GM18507 (cell line): ENCODE data around the gene ZNF784.

Experiments
- DNase-seq: peaks from one replicate; pipeline ENCODE4 v3.0.0; 2011; ENCODE audit warnings: low read depth; ENCODE audit not compliant: insufficient read length; ENCODE audit errors: extremely low spot score
- FAIRE-seq: peaks from 2 replicates; lab custom pipeline; 2011; peaks lifted over from hg19 to GRCh38; lab: Jason Lieb, UNC

The ZNF784 gene

DNA sequence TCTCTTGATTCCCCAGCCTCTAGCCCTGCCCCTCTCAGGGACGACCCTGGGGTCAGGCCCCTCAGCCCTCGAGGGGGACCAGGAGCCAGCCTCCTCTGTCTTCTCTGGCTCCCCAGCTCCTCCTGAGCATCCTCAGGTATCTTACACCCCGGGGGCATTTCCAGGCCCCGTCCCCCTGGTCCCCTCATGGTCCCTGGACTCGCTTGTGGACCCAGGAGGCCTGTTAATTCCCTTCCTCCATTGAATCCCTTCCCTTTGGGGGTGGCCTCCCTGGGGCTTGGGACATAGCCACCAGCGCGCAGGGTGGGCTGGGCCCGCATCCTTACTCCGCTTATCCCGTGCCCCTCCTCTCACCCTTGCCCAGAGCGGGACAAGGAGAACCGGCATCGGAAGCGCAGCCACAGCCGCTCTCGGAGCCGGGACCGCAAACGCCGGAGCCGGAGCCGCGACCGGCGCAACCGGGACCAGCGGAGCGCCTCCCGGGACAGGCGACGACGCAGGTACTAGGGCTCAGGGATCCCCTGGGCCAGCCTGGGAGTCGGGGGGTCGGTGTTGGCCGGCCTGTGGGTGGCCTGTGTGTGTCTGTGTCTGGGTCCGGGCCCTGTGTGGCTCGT lies 34.6 kb upstream of the ZNF784 start:
- no peak for DNase-seq
- FAIRE-seq = no peak

DNA sequence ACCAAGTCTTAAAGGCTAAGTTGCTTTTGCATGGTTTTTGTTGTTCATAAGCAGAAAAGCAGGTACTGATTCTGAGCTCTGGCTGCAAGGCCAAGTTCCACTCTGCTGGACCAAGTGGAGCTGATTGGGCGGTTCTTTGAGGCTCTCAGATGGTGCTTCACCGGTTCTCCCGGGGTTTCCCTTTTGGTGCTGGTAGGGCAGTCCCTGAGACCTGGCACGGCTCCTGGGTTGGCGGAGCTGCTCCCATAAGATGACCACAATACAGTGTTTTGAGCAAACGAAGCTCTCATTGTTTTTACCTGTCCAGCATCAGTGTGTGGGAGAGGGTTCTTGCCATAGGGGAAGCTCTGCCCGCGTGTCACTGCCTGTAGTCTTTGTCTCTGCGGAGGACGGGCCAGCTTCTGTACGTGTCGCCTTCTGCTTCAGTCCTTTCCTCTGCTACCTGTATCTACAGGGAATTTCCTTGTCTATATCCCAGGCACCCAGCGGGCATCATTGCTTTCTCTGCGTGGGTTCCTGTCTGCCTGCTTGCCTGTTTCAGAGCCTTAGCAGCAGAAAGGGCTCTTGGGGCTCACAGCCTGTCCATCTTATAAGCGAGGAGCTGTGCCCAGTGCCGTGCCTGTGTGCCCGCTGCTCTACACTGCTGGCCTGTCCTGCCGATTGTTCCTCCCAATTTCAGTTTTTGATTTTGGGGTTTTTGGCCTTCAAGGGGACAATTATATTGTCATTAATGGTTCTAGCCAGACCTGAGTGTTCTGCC lies 32.8 kb upstream of the ZNF784 start:
- peak; percentile 69 for FAIRE-seq
- DNase-seq = no peak

DNA sequence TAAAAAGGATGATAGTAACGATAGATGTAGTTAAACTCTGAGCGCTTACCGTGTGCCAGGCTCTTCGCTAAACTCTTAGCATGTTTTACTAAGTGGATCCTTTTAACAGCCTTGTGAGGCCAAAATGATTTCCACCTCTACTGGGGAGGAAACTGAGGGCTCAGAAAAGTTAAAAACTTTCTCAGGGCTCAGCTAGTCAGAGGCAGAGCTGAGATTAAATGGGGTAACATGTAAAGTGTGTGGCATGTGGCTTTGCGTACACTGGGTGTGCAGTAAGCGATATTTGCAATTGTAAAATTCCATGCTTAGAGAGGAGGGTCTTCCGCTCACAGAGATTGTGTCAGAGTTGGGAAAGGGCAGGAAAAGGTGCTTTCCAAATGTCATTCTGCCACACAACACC lies 32.2 kb upstream of the ZNF784 start:
- DNase-seq (no peak), FAIRE-seq (no peak)

DNA sequence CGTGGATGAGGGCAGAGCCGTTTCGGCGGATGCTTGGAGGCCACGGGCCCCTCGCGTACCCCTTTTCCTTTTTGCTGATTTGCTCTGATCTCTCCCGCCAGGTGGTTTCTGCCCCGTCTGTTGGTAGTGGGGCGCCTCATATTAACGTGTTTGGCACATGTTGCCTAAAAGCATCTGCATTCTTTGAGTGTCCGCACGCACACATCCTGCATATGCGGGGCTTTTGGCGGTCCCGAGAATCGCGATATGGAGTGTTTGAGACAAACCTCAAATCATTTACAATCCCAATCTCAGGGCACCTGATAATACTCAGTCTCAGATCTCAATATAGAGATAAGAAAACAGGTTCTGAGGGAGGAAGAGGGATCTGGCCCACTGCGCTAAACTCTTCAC lies 31.3 kb upstream of the ZNF784 start:
- DNase-seq = no peak
- peak; percentile 31 for FAIRE-seq

DNA sequence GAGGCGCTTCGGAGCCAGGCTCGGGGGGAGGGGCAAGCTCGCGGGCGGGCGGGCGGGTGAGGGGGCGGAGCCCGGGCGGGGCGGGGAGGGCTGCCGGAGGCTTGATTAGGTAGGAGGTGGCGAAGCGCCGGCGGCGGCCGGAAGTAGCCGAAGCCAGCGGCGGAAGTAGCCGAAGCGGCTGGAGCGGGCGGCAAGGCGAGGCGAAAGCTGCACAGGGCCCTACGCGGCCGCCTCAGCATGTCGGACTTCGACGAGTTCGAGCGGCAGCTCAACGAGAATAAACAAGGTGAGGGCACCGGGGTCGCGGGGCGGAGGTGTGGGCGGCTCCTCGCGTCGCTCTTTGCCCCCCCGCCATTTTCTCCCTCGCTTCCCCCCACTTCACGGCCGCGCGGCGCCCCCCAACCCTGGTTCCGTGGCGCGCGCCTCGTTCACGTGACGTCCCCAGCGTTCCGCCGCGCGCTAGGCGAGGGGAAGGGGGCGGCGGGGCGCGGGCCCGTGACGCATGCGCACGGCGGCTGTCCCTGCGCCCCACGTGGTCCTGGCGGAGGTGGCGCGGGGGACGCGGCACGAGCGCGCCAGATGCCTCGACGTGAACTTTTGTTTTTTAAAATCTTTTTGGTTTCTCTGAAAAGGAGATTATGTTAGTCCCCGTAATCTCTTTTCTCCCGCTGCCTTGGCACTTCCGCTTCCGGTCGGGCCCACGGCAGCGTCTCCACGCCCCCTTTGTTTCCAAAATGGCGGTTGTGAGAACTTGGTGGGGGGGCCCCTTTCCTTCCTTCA lies 30.7 kb upstream of the ZNF784 start, which contains the start of gene U2AF2:
Gene U2AF2, plus strand, starts transcription at position 168 of the 780 bp plus-strand sequence. Its CDS starts 70 bp downstream, at position 238.
- FAIRE-seq (peak; percentile 69), DNase-seq (peak; percentile 79)

DNA sequence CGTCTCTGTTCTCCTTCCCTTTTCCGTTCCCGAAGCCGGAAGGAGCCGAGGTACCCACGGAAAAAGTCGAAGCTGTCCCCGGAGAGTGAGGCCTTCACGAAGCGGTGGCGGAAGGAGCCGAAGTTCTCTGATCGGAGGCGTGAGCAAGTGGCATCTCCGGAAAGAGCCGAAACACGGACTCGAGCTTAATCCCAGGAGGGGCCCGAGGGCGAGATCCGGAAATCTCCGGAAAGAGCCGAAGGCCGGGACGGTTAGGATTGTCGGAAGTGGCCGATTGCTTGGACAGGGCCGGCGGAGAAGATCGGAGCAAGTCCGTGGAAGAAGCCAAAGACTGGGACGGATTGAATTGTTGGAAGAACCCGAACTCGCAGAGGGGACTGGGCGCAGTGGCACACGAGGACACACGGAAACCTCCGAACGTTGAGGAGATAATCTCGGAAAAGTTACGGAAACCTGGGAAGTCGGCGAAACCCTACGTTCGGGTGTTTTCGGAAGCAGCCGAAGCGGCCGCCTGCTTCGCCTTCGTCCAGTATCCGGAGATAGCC lies 30.0 kb upstream of the ZNF784 start:
- DNase-seq (no peak), FAIRE-seq (peak; percentile 100)

DNA sequence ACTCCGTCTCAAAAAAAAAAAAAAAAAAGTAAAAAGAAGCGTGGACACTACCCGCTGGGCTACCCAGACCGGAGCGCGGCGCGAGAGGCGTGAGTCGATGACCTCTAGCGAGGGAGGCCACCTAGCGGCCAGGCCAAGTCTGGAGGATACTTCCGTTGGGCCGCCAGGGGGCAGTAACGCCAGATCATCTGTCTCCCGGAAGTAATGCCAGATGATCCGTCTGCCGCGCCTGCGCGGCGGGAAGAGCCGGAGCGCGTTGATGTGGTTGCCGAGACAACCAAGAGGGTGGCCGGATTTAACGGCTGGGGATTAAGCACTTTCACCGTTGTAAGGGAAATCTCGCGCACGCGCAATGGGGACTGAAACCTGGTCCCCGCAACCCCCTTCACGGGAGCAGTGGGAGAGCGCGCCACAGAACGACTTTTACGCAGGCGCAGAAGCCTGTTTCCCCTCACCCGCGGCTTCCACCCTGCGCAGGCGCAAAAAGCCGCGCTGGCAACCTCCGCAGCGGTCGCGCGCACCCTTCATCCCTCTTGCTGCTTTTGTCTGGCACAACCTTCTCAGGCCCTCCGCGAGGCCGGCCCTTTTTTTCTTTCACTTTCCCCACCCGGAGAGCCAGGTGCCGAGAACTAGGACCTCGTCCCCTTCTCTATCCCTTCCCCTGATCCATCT lies 29.4 kb upstream of the ZNF784 start:
- DNase-seq = peak; percentile 83
- FAIRE-seq = no peak

DNA sequence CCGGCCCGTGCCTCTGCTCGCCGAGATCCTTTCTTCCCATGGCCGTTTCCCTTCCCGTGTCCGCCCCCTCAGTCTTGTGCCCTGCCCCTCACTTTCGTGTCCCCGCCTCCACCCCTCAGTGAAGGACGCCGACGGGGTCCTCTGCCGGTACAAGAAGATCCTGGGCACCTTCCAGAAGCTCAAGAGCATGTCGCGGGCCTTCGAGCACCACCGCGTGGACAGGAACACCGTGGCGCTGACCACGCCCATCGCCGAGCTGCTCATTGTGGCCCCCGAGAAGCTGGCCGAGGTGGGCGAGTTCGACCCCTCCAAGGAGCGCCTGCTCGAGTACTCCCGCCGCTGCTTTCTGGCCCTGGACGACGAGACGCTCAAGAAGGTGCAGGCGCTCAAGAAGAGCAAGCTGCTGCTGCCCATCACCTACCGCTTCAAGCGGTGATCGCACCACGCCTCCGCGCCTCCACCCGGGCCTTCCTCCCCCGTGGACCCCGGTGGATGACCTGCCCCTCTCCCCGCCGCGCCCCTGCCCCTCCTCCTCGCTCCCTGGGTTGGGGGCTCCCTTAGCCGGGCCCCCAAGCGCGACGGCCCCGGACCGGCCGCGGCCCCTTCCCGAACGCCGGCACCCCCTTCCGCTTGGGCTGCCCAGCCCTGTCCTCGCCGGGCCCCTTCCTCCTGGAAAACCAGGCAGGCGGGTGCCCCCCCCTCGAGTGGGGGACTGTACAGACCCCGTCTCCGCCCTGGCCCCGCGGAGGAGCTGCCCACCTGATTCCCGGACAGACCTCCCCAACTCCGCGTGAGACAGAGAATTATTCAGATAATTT lies 28.2 kb upstream of the ZNF784 start:
- DNase-seq (no peak), FAIRE-seq (no peak)

DNA sequence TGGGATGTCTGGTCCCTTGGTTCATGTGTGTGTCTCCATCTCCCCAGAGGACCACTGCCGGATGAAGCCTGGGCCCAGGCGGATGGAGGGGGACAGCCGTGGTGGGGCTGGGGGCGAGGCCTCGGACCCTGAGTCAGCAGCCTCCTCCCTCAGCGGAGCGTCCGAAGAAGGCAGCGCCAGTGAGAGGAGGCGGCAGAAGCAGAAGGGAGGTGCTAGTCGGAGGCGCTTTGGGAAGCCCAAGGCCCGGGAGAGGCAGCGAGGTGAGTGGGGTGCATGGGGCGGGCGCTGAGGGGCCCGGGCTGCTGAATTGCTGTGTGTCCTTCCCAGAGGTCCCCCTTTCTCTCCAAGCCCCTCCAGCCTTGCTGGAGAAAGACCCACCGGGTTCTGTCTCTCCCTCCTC lies 26.9 kb upstream of the ZNF784 start:
- FAIRE-seq = no peak

DNA sequence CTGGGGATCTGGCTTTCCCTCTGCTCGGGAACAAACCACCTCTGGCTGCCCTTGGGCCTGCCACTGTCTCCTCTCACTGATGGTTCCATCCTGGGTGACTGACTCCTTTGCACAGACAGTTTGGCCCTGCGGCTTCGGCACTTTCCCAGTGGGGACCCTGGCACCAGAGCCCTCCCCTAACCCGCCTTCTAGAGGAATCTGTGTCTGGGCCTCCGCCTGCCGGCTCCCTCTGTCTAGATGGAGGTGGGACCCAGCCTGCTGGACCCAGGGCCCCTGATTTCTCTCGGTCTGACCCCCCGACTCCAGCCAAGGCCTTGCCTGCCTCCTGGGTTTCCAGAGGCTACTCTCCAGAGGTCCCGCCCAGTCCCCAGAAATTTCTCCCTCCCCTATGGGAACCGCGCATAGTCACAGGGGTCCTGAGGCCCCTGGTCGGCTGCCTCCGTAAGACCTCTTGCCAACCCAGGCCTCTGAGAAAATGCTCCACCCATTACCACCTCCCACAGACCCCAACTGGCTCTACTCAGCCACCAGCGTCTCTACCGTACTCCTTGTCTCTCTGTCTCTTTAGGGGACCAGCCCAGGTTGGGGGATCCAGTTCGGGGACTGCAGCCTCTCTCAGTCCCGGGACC lies 26.4 kb upstream of the ZNF784 start:
- DNase-seq (no peak), FAIRE-seq (no peak)

More for the DNA sequence above, 26.9 kb upstream of the ZNF784 start:
- DNase-seq = no peak

DNA sequence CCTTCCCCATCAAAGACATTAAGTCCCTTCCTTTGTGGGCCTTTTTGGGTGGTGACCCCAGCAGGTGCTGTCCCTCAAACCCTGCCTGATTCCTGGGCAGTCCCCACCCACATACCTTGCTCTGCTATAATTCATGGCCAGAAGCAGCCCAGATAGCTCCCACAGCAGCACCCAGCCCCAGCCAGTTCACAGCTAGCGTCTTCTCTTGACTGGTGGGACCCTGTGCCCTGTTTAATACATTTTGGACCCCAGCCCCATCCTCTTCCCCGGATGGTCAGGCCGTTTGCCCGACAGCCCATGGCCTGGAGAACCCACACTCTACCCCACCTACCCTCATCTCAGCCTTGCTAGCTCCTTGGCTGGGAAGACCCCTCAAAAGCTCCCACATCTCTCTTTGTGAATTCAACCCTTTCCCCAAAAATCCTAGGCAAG lies 25.8 kb upstream of the ZNF784 start:
- FAIRE-seq = no peak
- no peak for DNase-seq

DNA sequence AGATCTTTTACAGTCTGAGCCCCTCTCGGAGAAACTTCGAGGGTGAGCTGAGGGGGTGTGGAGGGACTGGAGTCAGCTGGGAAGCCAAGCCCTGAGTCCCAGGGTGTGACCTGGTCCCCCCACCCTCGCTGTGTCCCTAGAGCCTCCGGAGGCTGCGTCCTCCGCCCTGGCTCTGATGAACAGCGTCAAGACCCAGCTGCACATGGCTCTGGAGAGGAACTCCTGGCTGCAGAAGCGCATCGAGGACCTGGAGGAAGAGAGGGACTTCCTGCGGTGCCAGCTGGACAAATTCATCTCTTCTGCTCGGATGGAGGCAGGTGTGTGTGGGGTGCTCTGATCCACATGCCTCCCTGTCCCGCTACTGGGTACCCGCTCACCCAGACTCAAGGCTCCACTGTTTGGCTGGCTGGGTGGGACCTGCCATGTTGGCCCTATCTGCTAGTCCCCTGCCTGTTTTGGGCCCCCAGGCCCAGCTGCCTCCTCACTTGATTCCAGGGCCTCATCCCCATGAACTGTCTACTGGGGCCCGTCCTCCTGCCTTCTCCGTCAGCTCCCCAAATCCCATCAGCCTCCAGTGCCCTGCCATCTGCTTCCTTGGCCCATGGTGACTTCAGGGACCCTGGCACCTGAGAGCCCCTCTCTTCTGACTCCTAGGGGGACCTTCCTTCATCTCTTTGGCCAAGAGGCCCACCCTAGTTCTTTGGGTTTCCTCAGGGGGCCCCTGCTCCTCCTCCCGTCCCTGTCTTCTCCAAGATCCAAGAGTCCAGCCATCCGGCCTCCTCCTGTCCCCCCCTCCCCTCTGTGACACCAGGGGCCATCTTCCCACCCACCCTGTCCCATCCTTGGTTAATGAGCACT lies 25.1 kb upstream of the ZNF784 start:
- FAIRE-seq = no peak
- DNase-seq = no peak

DNA sequence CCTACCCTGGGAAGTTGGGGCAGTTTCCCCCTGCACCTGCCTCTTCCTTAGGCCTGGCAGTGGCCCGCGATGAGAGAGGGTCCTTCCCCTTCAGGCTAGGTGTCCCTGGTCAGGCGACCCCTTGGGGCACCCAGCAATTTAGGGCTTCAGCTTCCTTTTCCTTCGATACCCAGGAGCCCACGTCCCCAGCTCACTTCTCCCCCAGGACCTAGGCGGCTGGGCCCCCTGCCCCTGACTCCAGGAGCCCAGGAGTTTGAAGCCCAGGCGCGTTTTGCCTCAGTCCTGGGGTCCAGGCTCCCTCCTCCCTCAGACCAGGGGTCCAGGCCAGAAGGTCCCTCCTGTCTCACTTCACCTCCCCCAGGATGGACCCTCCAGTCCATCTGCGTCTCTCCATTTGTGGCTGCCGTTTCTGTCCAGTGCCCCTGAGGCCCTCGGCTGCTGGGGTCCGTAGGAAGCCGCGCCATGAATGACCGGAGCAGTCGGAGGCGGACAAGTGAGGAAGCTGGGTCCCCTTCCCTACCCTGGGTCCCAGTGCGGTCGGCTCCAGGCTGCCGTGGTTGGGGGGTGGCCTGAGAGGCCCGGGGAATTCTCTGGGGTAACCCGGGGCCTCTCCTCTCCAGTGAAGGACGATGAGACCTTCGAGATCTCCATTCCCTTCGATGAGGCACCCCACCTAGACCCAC lies 24.4 kb upstream of the ZNF784 start:
- no peak for DNase-seq
- no peak for FAIRE-seq

DNA sequence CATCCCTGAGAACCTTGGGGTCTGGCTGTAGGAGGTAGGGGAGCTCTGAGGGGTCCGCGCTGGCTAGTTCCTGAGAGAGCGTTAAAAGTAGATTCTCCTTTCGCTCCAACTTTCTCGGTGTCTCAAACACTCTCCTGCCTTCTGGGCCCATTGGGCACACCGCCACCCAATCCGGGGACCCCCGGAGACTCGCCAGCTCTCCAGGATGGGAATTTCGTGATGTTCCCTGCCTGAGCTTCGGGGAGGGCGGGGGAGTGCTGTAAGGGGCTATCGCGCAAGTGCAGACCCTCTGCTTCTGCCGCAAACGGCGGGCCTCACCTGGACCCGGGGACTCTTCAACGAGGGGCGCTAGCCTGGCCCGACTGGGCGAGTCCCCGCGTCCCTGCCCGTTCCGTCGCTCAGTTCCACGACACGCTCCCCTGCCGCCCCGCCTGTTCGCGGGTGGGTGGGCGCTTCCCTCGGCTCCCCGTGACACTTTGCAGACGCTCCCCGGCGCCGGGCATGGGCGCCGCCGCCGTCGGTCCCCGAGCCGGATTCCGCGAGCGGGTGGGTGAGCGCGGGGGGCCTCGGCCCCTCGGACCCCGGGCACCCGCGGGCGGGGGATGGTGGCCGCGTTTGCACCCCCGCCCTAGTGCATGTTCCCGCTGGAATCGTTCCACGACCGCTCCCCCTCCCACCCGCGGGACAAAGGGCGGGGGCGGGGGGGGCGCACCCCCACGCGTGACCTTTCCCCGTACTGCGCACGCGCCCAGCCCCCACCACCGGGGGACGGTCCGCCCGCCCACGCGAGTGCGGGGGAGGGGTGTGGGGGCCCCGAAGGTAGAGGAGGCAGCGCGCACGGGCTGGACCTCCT lies 23.6 kb upstream of the ZNF784 start, which contains the start of gene CCDC106:
Gene CCDC106, plus strand, starts transcription at position 481 of the 853 bp plus-strand sequence. CDS start 835 bp downstream, outside the sequence.
- FAIRE-seq = peak; percentile 78

DNA sequence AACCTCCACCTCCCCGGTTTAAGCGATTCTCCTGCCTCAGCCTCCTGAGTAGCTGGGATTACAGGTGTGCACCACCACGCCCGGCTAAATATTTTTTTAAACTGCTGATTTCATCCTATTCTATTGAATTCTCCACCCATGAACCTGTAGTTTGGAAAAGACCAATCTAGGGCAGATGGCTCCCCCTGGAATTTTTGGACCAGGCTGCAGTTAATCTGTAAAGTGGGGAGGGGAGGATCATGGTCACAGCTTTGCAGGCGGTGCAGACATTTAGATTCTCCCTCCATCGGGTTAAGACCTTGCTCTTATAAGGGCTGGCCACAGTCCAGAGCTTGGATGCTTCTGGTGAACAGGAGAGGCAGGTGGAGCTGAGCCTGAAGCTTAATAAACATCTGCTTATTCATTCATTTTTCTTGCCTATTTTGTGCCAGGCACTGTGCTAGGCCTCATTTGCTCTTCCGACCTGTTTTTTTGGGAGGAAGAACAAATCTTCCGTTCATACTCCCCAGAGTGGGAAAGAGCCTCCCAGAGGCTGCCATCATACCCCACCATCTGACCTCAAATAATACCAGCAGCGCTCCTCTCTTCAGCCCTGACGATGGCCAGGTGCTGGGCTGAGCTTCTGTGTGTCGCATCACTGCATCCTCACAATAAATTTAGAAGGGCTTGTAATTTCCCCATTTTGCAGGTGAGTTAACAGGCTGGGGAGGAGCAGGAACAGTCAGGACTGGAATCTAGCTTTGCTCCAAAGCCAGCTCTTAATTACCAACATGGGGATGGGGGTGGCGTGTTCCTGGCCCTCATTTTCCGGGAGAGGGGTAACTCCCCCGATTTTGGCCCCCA lies 22.7 kb upstream of the ZNF784 start:
- DNase-seq (no peak), FAIRE-seq (no peak)

More for the DNA sequence above, 23.6 kb upstream of the ZNF784 start, which contains the start of gene CCDC106:
- no peak for DNase-seq
